ENCODE data around the gene TOPAZ1. TPM values are rescaled to one million over a fixed set of nuclear protein-coding genes. Genes with fewer than 3 reads are reported as not detected.

TOPAZ1 gene
- total and polyA plus RNA-seq, 2 of the 8 experiments (the other 6 are each of a cell fraction or from before 2014, with no cell fraction given) = not detected

GRCh38 chr3:44198284-44199269 is 43.1 kb upstream of the TOPAZ1 start:
- Histone ChIP-seq H3K27me3 (replicated peaks in 1 of 4; ENCODE audit: control insufficient read depth in 3 of 4, extremely low read depth in 1 of 4, insufficient read depth in 3 of 4, low read length in 3 of 4) (0 out of 7 replicates have a peak, but pooled peaks cover 0 to 3% (median 0%) of the 10 kb centered on the region in 4 experiments), H3K56ac (replicated peaks; ENCODE audit: insufficient read length, low read depth, low read length) (no peak overlapping the region), H3K9me3 (ENCODE audit: insufficient read depth in 2 of 2, low read depth in 1 of 2, low read length in 1 of 2) (no peaks in the 10 kb centered on the region), H4K5ac (ENCODE audit: insufficient read length, low read depth, low read length) (no peak overlapping the region), H2BK15ac (ENCODE audit: low read length) (no peak overlapping the region), H2BK120ac (replicated peaks; ENCODE audit: low read depth, low read length) (no peak overlapping the region), H3K79me2 (ENCODE audit: control insufficient read depth in 1 of 2, insufficient read depth in 2 of 2, low read length in 2 of 2) (no peaks in the 10 kb centered on the region), H3K79me1 (ENCODE audit: low read depth, low read length) (no peaks in the 10 kb centered on the region), H2BK5ac (ENCODE audit: low read depth, low read length) (no peak overlapping the region), H2BK12ac (ENCODE audit: low read depth, low read length) (no peak overlapping the region), H3K18ac (ENCODE audit: extremely low read depth, low read length) (no peak overlapping the region), H2BK20ac (ENCODE audit: low read length) (no peak overlapping the region), H3K36me3 (ENCODE audit: control insufficient read depth in 2 of 4, insufficient read depth in 4 of 4, low read length in 3 of 4) (no peaks in the 10 kb centered on the region), H3K9ac (replicated peaks in 1 of 4; ENCODE audit: extremely low read depth in 1 of 4, low read depth in 3 of 4, low read length in 3 of 4) (no peak overlapping the region), H3K4ac (replicated peaks; ENCODE audit: insufficient read length, low read depth, low read length) (no peak overlapping the region), H3K4me3 (ENCODE audit: extremely low read depth in 1 of 4, insufficient read depth in 2 of 4, low read depth in 3 of 4, low read length in 4 of 4) (no peak overlapping the region), H3K4me2 (ENCODE audit: insufficient read depth in 1 of 2, low read depth in 2 of 2, low read length in 2 of 2) (no peak overlapping the region), H4K20me1 (replicated peaks in 1 of 2; ENCODE audit: control insufficient read depth in 1 of 2, insufficient read depth in 2 of 2, low read length in 2 of 2) (no peaks in the 10 kb centered on the region), H3K27ac (ENCODE audit: low read depth, low read length) (no peak overlapping the region), H4K91ac (replicated peaks; ENCODE audit: insufficient read length, low read length) (no peak overlapping the region), H3K23ac (ENCODE audit: insufficient read length) (no peak overlapping the region), H3K23me2 (ENCODE audit: low read depth, low read length) (no peaks in the 10 kb centered on the region), H3K4me1 (replicated peaks in 1 of 4; ENCODE audit: control insufficient read depth in 3 of 4, insufficient read depth in 4 of 4, low read length in 3 of 4) (peaks cover 0 to 3% (median under 1%) of the 10 kb centered on the region in 4 experiments; a peak in 1 of 7 replicates), H4K8ac (ENCODE audit: extremely low read depth, insufficient read depth, low read length) (no peak overlapping the region), H3K14ac (ENCODE audit: insufficient read length) (no peak overlapping the region), H2AK5ac (ENCODE audit: low read depth, low read length) (no peak overlapping the region), H2AFZ (ENCODE audit: low read length) (peak overlapping the region; percentile 22; the same call in 1 of the 2 replicates)
- 24% methylated on average over 15 of the region's 15 CpGs; no CpG with 5 or more reads in 1 of the 2 experiments for WGBS, 2 experiments (ENCODE audit: extremely low coverage in 1 of 2, insufficient coverage in 1 of 2, insufficient read length in 1 of 2, insufficient replicate concordance in 2 of 2, low coverage in 1 of 2, low lambda C conversion rate in 2 of 2, missing lambda C conversion rate in 1 of 2)
- POLR2A ChIA-PET (ENCODE audit: partially characterized antibody) = interaction anchor here (0.7 kb wide), 1 partner anchor 346 kb away, joined by 3 read pairs; no protein-coding TSS in a partner anchor
- DNase-seq (ENCODE audit: low read depth in 1 of 2, low spot score in 2 of 2) = peak; percentile 21 to 84
- peak; percentile 97 for FAIRE-seq
- CTCF ChIA-PET (ENCODE audit: partially characterized antibody) = interaction anchor here (0.6 to 3.3 kb wide), 20 partner anchors 11 to 1447 kb away, joined by 3 to 23 read pairs (median 3); no protein-coding TSS in a partner anchor
- TF ChIP-seq SIRT6 (IDR thresholded peaks at IDR 0.05; ENCODE audit: low read length) = no peak
- no peak for TF ChIP-seq GTF2F1 (IDR thresholded peaks at IDR 0.05; ENCODE audit: borderline replicate concordance, low read depth, low read length)
- no peak for TF ChIP-seq EP300 (IDR thresholded peaks at IDR 0.05; ENCODE audit: borderline replicate concordance in 1 of 2, low read depth in 2 of 2, low read length in 2 of 2)
- TF ChIP-seq MAFK (IDR thresholded peaks at IDR 0.05; ENCODE audit: low read depth, low read length) = no peak
- TF ChIP-seq SIX5 (IDR thresholded peaks at IDR 0.05; ENCODE audit: low read depth, low read length) = no peak
- no peak for TF ChIP-seq BRCA1 (IDR thresholded peaks at IDR 0.05; ENCODE audit: low read depth, low read length)
- TF ChIP-seq JUN (IDR thresholded peaks at IDR 0.05; ENCODE audit: low read depth, low read length) = no peak

Data from H1 (cell line).